K562 (cell line): ENCODE measurements around the gene PTRH1.

ENCODE experiments used
- EGR1 ChIP-seq: fragments of 450-650 bp; conservative IDR thresholded peaks from 2 replicates; pipeline ENCODE4 v1.6.1; 2017; ENCODE audit warnings: mild to moderate bottlenecking
- FOXK1 ChIP-seq: sonication (generic); formaldehyde crosslinking; IDR thresholded peaks from 2 replicates; pipeline ENCODE4 v1.8.0; 2022; ENCODE audit warnings: missing genetic modification reagents, mild to moderate bottlenecking, borderline replicate concordance
- GATAD2B ChIP-seq: fragments of 450-650 bp; IDR thresholded peaks from 2 replicates; pipeline ENCODE4 v1.6.1; 2017; ENCODE audit warnings: mild to moderate bottlenecking, borderline replicate concordance
- POLR2AphosphoS2 ChIP-seq: IDR thresholded peaks from 2 replicates; pipeline ENCODE4 v1.6.1; 2012; ENCODE audit warnings: low read length, improper control_type of control experiment
- SMAD1 ChIP-seq: fragments of 150-350 bp; IDR thresholded peaks from 2 replicates; pipeline ENCODE4 v1.6.1; 2014; ENCODE audit warnings: low read length, low read depth; ENCODE audit not compliant: partially characterized antibody
- THRAP3 ChIP-seq: fragments of 450-650 bp; IDR thresholded peaks from 2 replicates; pipeline ENCODE4 v1.6.1; 2016; ENCODE audit warnings: mild to moderate bottlenecking, inconsistent platforms, borderline replicate concordance
- ZNF174 ChIP-seq: fragments of 250-450 bp; sonication (Bioruptor Pico); IDR thresholded peaks from 2 replicates; pipeline ENCODE4 v1.4.0; 2020; ENCODE audit warnings: mild to moderate bottlenecking
- TF ChIP-seq, protein P1 (sequence below): sonication (generic); formaldehyde crosslinking; IDR thresholded peaks from 2 replicates; pipeline ENCODE4 v1.8.0; 2022; ENCODE audit warnings: mild to moderate bottlenecking, missing genetic modification reagents

DNA sequence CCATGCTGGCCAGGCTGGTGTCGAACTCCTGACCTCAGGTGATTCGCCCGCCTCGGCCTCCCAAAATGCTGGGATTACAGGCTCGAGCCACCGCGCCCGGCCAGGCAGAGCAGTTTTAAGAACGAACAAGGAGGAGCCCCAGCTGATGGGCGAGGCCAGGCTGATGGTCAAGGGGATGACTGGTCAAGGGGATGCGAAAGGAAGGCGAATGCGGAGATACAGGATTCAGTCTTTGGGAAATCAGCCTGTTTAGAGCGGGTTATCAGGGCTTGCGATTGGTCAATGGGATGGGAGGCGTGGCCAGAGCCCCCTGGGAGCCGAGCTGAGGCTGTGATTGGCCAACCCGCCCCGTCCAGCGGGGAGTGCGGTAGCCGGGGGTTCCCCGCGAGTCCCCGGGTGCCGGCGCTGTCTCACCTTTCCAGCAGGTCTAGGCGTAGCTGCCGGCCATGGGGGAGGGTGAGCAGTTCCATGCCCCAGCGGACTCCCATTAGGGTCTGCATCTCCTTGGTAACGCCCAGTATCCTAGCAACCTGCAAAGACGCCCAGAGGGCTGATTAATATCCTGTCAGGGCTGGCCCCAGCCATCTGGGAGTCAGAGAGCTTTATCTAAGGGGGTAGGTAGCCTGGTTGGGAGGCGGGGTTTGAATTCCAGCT, 27.1 kb upstream of the PTRH1 start:
- no peak for TF ChIP-seq THRAP3
- no peak for TF ChIP-seq EGR1
- TF ChIP-seq, protein P1, sequence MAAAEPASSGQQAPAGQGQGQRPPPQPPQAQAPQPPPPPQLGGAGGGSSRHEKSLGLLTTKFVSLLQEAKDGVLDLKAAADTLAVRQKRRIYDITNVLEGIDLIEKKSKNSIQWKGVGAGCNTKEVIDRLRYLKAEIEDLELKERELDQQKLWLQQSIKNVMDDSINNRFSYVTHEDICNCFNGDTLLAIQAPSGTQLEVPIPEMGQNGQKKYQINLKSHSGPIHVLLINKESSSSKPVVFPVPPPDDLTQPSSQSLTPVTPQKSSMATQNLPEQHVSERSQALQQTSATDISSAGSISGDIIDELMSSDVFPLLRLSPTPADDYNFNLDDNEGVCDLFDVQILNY = no peak
- TF ChIP-seq POLR2AphosphoS2 = no peak
- TF ChIP-seq SMAD1 = no peak
- no peak for TF ChIP-seq FOXK1 (CRISPR knock-in tag)
- no peak for TF ChIP-seq ZNF174 (CRISPR knock-in tag)
- TF ChIP-seq GATAD2B = no peak
